GM12878 (cell line): ENCODE measurements around the gene MAML3.

ENCODE experiments used
- CBX3 ChIP-seq: fragments of 200-600 bp; sonication (generic); IDR thresholded peaks from 2 replicates; pipeline ENCODE4 v1.6.1; 2016; ENCODE audit warnings: low read depth, borderline replicate concordance
- DPF2 ChIP-seq: fragments of 450-650 bp; IDR thresholded peaks from 2 replicates; pipeline ENCODE4 v1.6.1; 2017; ENCODE audit warnings: mild to moderate bottlenecking
- EZH2 ChIP-seq: IDR thresholded peaks from 2 replicates; pipeline ENCODE4 v1.6.1; 2012; ENCODE audit warnings: low read depth, mild to moderate bottlenecking, control low read depth, inconsistent platforms, low read length, borderline replicate concordance; ENCODE audit not compliant: control insufficient read depth
- PML ChIP-seq: IDR thresholded peaks from 2 replicates; pipeline ENCODE4 v1.6.1; 2012; ENCODE audit warnings: low read length, inconsistent platforms
- RAD21 ChIP-seq: IDR thresholded peaks from 2 replicates; pipeline ENCODE4 v1.6.1; 2011; ENCODE audit warnings: mild to moderate bottlenecking, low read depth, low read length, moderate library complexity; ENCODE audit not compliant: insufficient read depth
- RFX5 ChIP-seq: IDR thresholded peaks from 2 replicates; pipeline ENCODE4 v1.6.1; 2011; ENCODE audit warnings: low read depth, low read length, improper control_type of control experiment
- SP1 ChIP-seq: IDR thresholded peaks from one replicate; pipeline ENCODE4 v1.6.1; 2011; ENCODE audit warnings: low read depth, low read length
- ZBED1 ChIP-seq: IDR thresholded peaks from 2 replicates; pipeline ENCODE4 v1.6.1; 2016; ENCODE audit warnings: borderline replicate concordance
- TF ChIP-seq, protein P1 (sequence below), 3 experiments: IDR thresholded peaks in 2 of 3; conservative IDR thresholded peaks in 1 of 3; 2 replicates each; pipeline ENCODE4 v1.5.1; 2011; ENCODE audit warnings: low read depth in 3 of 3, low read length in 3 of 3, mild to moderate bottlenecking in 3 of 3, control low read depth in 2 of 3, moderate library complexity in 2 of 3, inconsistent platforms in 1 of 3, mixed read lengths in 1 of 3; ENCODE audit not compliant: control insufficient read depth in 2 of 3, insufficient read depth in 1 of 3; ENCODE audit errors: extremely low read depth in 1 of 3
- TF ChIP-seq, protein P2 (sequence below): IDR thresholded peaks from 2 replicates; pipeline ENCODE4 v1.6.1; 2012; ENCODE audit warnings: mild to moderate bottlenecking, low read depth, low read length

DNA sequence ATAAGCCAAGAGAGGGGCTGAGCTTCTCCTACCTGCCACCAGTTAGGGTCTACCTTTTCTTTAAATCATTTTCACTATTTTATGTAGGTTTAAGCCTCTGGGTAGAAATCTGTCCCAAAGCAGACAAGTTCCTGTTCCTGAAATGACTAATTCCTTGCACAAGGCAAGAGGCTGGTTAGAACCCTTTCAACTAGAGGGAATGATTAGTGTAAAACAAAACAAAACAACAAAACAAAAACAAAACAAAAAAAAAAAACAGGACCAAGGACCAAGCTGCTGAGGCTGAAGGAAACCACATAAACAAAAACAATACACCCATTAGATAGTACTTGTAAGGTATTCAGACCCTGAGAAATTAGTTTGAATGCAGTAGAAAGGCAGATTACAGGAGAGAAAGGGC lies 62.7 kb downstream of the MAML3 start:
- TF ChIP-seq, protein P1, sequence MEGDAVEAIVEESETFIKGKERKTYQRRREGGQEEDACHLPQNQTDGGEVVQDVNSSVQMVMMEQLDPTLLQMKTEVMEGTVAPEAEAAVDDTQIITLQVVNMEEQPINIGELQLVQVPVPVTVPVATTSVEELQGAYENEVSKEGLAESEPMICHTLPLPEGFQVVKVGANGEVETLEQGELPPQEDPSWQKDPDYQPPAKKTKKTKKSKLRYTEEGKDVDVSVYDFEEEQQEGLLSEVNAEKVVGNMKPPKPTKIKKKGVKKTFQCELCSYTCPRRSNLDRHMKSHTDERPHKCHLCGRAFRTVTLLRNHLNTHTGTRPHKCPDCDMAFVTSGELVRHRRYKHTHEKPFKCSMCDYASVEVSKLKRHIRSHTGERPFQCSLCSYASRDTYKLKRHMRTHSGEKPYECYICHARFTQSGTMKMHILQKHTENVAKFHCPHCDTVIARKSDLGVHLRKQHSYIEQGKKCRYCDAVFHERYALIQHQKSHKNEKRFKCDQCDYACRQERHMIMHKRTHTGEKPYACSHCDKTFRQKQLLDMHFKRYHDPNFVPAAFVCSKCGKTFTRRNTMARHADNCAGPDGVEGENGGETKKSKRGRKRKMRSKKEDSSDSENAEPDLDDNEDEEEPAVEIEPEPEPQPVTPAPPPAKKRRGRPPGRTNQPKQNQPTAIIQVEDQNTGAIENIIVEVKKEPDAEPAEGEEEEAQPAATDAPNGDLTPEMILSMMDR (IDR thresholded peaks at IDR 0.05 in 2 of 3, conservative IDR thresholded peaks at IDR 0.05 in 1 of 3; ENCODE audit: control insufficient read depth in 2 of 3, extremely low read depth in 1 of 3, insufficient read depth in 1 of 3, low read depth in 3 of 3, low read length in 3 of 3): no peak
- no peak for TF ChIP-seq DPF2
- TF ChIP-seq, protein P2, sequence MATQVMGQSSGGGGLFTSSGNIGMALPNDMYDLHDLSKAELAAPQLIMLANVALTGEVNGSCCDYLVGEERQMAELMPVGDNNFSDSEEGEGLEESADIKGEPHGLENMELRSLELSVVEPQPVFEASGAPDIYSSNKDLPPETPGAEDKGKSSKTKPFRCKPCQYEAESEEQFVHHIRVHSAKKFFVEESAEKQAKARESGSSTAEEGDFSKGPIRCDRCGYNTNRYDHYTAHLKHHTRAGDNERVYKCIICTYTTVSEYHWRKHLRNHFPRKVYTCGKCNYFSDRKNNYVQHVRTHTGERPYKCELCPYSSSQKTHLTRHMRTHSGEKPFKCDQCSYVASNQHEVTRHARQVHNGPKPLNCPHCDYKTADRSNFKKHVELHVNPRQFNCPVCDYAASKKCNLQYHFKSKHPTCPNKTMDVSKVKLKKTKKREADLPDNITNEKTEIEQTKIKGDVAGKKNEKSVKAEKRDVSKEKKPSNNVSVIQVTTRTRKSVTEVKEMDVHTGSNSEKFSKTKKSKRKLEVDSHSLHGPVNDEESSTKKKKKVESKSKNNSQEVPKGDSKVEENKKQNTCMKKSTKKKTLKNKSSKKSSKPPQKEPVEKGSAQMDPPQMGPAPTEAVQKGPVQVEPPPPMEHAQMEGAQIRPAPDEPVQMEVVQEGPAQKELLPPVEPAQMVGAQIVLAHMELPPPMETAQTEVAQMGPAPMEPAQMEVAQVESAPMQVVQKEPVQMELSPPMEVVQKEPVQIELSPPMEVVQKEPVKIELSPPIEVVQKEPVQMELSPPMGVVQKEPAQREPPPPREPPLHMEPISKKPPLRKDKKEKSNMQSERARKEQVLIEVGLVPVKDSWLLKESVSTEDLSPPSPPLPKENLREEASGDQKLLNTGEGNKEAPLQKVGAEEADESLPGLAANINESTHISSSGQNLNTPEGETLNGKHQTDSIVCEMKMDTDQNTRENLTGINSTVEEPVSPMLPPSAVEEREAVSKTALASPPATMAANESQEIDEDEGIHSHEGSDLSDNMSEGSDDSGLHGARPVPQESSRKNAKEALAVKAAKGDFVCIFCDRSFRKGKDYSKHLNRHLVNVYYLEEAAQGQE: no peak
- no peak for TF ChIP-seq EZH2
- TF ChIP-seq RFX5: no peak
- TF ChIP-seq CBX3: no peak
- no peak for TF ChIP-seq RAD21
- no peak for TF ChIP-seq ZBED1
- TF ChIP-seq PML: no peak
- no peak for TF ChIP-seq SP1
